Neural progenitor cell (in vitro differentiated cells): Measurements from ENCODE around the gene SLC7A1.

ENCODE experiments used
- CTCF ChIP-seq: fragments of 200-600 bp; sonication (generic); IDR thresholded peaks from 2 replicates; pipeline ENCODE4 v1.5.1; 2017; ENCODE audit warnings: antibody characterized with exemption, mild to moderate bottlenecking
- EZH2 ChIP-seq: fragments of 200-600 bp; sonication (generic); IDR thresholded peaks from 2 replicates; pipeline ENCODE4 v1.6.1; 2017; ENCODE audit warnings: antibody characterized with exemption, mild to moderate bottlenecking, moderate library complexity
- EZH2phosphoT487 ChIP-seq: fragments of 200-600 bp; sonication (generic); IDR thresholded peaks from 2 replicates; pipeline ENCODE4 v1.6.1; 2017; ENCODE audit warnings: antibody characterized with exemption

- TF ChIP-seq CTCF = no peak
- no peak for TF ChIP-seq EZH2
- TF ChIP-seq EZH2phosphoT487 = no peak
These were observed 68.0 kb downstream of the SLC7A1 start for GRCh38 chr13:29527511-29527910.
